Measurements from ENCODE around the gene RBM26. TPM values are rescaled to one million over a fixed set of nuclear protein-coding genes. Genes with fewer than 3 reads are reported as not detected.

The RBM26 gene
- total and polyA plus RNA-seq, 4 donors = 6.4 to 18.4 (median 12.3) TPM

- Histone ChIP-seq H3K9me3 (ENCODE audit: control insufficient read depth in 4 of 4, low read length in 3 of 4) (no peaks in the 10 kb centered on the region), H3K4me3 (ENCODE audit: low read depth in 1 of 3, low read length in 3 of 3) (no peak overlapping the region), H3K36me3 (ENCODE audit: control insufficient read depth in 4 of 4, insufficient read depth in 3 of 4, low read depth in 1 of 4, low read length in 3 of 4) (peaks cover 3 to 57% (median 47%) of the 10 kb centered on the region in 4 donors), H3K9ac (ENCODE audit: low read depth in 1 of 2, low read length in 2 of 2) (no peak overlapping the region), H3K4me1 (ENCODE audit: control insufficient read depth in 4 of 4, insufficient read depth in 4 of 4, low read length in 3 of 4) (no peaks in the 10 kb centered on the region), H3K27ac (ENCODE audit: low read depth in 1 of 2, low read length in 2 of 2) (no peak overlapping the region), H3K27me3 (ENCODE audit: control insufficient read depth in 4 of 4, insufficient read depth in 4 of 4, low read length in 3 of 4) (no peaks in the 10 kb centered on the region)
- WGBS = 88% methylated on average over 1 of the region's 1 CpG
- no peak for DNase-seq (ENCODE audit: low spot score)
- no peak for TF ChIP-seq RXRA (IDR thresholded peaks at IDR 0.05)
- TF ChIP-seq, protein P1, sequence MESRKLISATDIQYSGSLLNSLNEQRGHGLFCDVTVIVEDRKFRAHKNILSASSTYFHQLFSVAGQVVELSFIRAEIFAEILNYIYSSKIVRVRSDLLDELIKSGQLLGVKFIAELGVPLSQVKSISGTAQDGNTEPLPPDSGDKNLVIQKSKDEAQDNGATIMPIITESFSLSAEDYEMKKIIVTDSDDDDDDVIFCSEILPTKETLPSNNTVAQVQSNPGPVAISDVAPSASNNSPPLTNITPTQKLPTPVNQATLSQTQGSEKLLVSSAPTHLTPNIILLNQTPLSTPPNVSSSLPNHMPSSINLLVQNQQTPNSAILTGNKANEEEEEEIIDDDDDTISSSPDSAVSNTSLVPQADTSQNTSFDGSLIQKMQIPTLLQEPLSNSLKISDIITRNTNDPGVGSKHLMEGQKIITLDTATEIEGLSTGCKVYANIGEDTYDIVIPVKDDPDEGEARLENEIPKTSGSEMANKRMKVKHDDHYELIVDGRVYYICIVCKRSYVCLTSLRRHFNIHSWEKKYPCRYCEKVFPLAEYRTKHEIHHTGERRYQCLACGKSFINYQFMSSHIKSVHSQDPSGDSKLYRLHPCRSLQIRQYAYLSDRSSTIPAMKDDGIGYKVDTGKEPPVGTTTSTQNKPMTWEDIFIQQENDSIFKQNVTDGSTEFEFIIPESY (IDR thresholded peaks at IDR 0.05) = no peak
- no peak for TF ChIP-seq MAX (IDR thresholded peaks at IDR 0.05)
- TF ChIP-seq HNF4A (conservative IDR thresholded peaks at IDR 0.05) = no peak
- TF ChIP-seq, protein P2, sequence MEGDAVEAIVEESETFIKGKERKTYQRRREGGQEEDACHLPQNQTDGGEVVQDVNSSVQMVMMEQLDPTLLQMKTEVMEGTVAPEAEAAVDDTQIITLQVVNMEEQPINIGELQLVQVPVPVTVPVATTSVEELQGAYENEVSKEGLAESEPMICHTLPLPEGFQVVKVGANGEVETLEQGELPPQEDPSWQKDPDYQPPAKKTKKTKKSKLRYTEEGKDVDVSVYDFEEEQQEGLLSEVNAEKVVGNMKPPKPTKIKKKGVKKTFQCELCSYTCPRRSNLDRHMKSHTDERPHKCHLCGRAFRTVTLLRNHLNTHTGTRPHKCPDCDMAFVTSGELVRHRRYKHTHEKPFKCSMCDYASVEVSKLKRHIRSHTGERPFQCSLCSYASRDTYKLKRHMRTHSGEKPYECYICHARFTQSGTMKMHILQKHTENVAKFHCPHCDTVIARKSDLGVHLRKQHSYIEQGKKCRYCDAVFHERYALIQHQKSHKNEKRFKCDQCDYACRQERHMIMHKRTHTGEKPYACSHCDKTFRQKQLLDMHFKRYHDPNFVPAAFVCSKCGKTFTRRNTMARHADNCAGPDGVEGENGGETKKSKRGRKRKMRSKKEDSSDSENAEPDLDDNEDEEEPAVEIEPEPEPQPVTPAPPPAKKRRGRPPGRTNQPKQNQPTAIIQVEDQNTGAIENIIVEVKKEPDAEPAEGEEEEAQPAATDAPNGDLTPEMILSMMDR (IDR thresholded peaks at IDR 0.05; ENCODE audit: low read depth, low read length, missing input control) = no peak
- TF ChIP-seq SP1 (IDR thresholded peaks at IDR 0.05) = no peak
- no peak for TF ChIP-seq NR2F2 (IDR thresholded peaks at IDR 0.05)
- TF ChIP-seq FOXA2 (IDR thresholded peaks at IDR 0.05) = no peak
- no peak for TF ChIP-seq HNF4G (IDR thresholded peaks at IDR 0.05)
- no peak for TF ChIP-seq EGR1 (IDR thresholded peaks at IDR 0.05; ENCODE audit: low read depth in 2 of 2)
- no peak for TF ChIP-seq FOXA1 (IDR thresholded peaks at IDR 0.05)
- TF ChIP-seq JUND (IDR thresholded peaks at IDR 0.05) = no peak
- TF ChIP-seq YY1 (IDR thresholded peaks at IDR 0.05) = no peak
- no peak for TF ChIP-seq TAF1 (conservative IDR thresholded peaks at IDR 0.05)
- no peak for TF ChIP-seq ATF3 (IDR thresholded peaks at IDR 0.05)
- no peak for TF ChIP-seq RAD21 (IDR thresholded peaks at IDR 0.05)
- TF ChIP-seq GABPA (IDR thresholded peaks at IDR 0.05 in 1 of 2, conservative IDR thresholded peaks at IDR 0.05 in 1 of 2) = no peak
- no peak for TF ChIP-seq REST (IDR thresholded peaks at IDR 0.05)
Measured at GRCh38 chr13:79369226-79369625, 36.8 kb downstream of the RBM26 start.
